ENCODE results near the gene ANKZF1.
A peak's percentile ranks its signal among the peaks of the same experiment; 100 is the strongest.

ANKZF1 gene

GRCh38 chr2:219207884-219208740 lies 21.5 kb upstream of the ANKZF1 start:
- no peak for DNase-seq (ENCODE audit: low read depth)

GRCh38 chr2:219209236-219210195 lies 20.1 kb upstream of the ANKZF1 start:
- no peak for DNase-seq (ENCODE audit: low read depth)

GRCh38 chr2:219210196-219210885 lies 19.3 kb upstream of the ANKZF1 start:
- DNase-seq (ENCODE audit: low read depth), result no peak

- no peak for DNase-seq (ENCODE audit: low read depth)
Measured at GRCh38 chr2:219210886-219211362, 18.7 kb upstream of the ANKZF1 start.

GRCh38 chr2:219213026-219213415 lies 16.6 kb upstream of the ANKZF1 start:
- no peak for DNase-seq (ENCODE audit: low read depth)

GRCh38 chr2:219213486-219214071 lies 16.0 kb upstream of the ANKZF1 start:
- no peak for DNase-seq (ENCODE audit: low read depth)

- no peak for DNase-seq (ENCODE audit: low read depth)
Measured at GRCh38 chr2:219214141-219214540, 15.5 kb upstream of the ANKZF1 start.

GRCh38 chr2:219214786-219215185 lies 14.8 kb upstream of the ANKZF1 start:
- no peak for DNase-seq (ENCODE audit: low read depth)

- no peak for DNase-seq (ENCODE audit: low read depth)
Measured at GRCh38 chr2:219215871-219216534, 13.6 kb upstream of the ANKZF1 start.

GRCh38 chr2:219216535-219216915 lies 13.1 kb upstream of the ANKZF1 start:
- DNase-seq (ENCODE audit: low read depth), result no peak

GRCh38 chr2:219218217-219218731 lies 11.3 kb upstream of the ANKZF1 start:
- DNase-seq (ENCODE audit: low read depth), result no peak

- peak; percentile 72 for DNase-seq (ENCODE audit: low read depth)
Measured at GRCh38 chr2:219218732-219219701, 10.6 kb upstream of the ANKZF1 start, which contains the start of gene ABCB6. Gene ABCB6 (minus strand): TSS chr2:219218958. CDS start chr2:219218673, 285 bp downstream.

GRCh38 chr2:219219784-219220532 lies 9.6 kb upstream of the ANKZF1 start:
- no peak for DNase-seq (ENCODE audit: low read depth)

GRCh38 chr2:219220652-219221402 lies 8.8 kb upstream of the ANKZF1 start:
- no peak for DNase-seq (ENCODE audit: low read depth)

- no peak for DNase-seq (ENCODE audit: low read depth)
Measured at GRCh38 chr2:219221957-219222518, 7.6 kb upstream of the ANKZF1 start.

- no peak for DNase-seq (ENCODE audit: low read depth)
Measured at GRCh38 chr2:219223831-219224610, 5.6 kb upstream of the ANKZF1 start.

GRCh38 chr2:219225350-219225749 lies 4.3 kb upstream of the ANKZF1 start:
- no peak for DNase-seq (ENCODE audit: low read depth)

Measured in activated gamma-delta T cell treated with anti-CD3 and anti-CD28 coated beads, Interleukin-2, amount 50 U/mL, for 16 hours (primary cell).